ENCODE data around the gene TOPAZ1.
A peak's percentile ranks its signal among the peaks of the same experiment; 100 is the strongest.
"Not testable (repeated sequence)": the region's sequence is repeated elsewhere in the genome, so short reads cannot be mapped to it uniquely, and the experiment has no call there.

TOPAZ1 gene

GRCh38 chr3:44338828-44339127 is 97.1 kb downstream of the TOPAZ1 start:
- Histone ChIP-seq H3K9ac (ENCODE audit: low read length) (peak overlapping the region; percentile 92), H3K4me1 (ENCODE audit: control insufficient read depth, insufficient read depth, low read length) (peaks cover 5% of the 10 kb centered on the region), H3K4me3 (ENCODE audit: low read length) (peak overlapping the region; percentile 99), H3K27me3 (ENCODE audit: control insufficient read depth, insufficient read depth, low read length) (no peaks in the 10 kb centered on the region), H3K36me3 (ENCODE audit: control insufficient read depth, insufficient read depth, low read length) (no peaks in the 10 kb centered on the region), H3K27ac (ENCODE audit: low read depth, low read length) (peak overlapping the region; percentile 92)

- H3K27ac ChIP-seq (ENCODE audit: low read depth, low read length): peak overlapping the region; percentile 92
Measured at GRCh38 chr3:44339181-44340057, 97.7 kb downstream of the TOPAZ1 start.

GRCh38 chr3:44340058-44340395 is 98.3 kb downstream of the TOPAZ1 start:
- no peak overlapping the region for H3K4me3 ChIP-seq (ENCODE audit: low read length)
- no peaks in the 10 kb centered on the region for H3K36me3 ChIP-seq (ENCODE audit: control insufficient read depth, insufficient read depth, low read length)
- H3K9ac ChIP-seq (ENCODE audit: low read length): no peak overlapping the region
- H3K27me3 ChIP-seq (ENCODE audit: control insufficient read depth, insufficient read depth, low read length): no peaks in the 10 kb centered on the region
- H3K27ac ChIP-seq (ENCODE audit: low read depth, low read length): no peak overlapping the region
- H3K4me1 ChIP-seq (ENCODE audit: control insufficient read depth, insufficient read depth, low read length): peaks cover 5% of the 10 kb centered on the region

More at GRCh38 chr3:44339181-44340057, 97.7 kb downstream of the TOPAZ1 start:
- H3K36me3 ChIP-seq (ENCODE audit: control insufficient read depth, insufficient read depth, low read length): no peaks in the 10 kb centered on the region
- H3K4me3 ChIP-seq (ENCODE audit: low read length): peak overlapping the region; percentile 99
- H3K9ac ChIP-seq (ENCODE audit: low read length): peak overlapping the region; percentile 92
- H3K4me1 ChIP-seq (ENCODE audit: control insufficient read depth, insufficient read depth, low read length): peaks cover 5% of the 10 kb centered on the region
- H3K27me3 ChIP-seq (ENCODE audit: control insufficient read depth, insufficient read depth, low read length): no peaks in the 10 kb centered on the region

- Histone ChIP-seq H3K4me1 (ENCODE audit: control insufficient read depth, insufficient read depth, low read length) (peaks cover 4% of the 10 kb centered on the region), H3K27ac (ENCODE audit: low read depth, low read length) (no peak overlapping the region), H3K9ac (ENCODE audit: low read length) (no peak overlapping the region), H3K36me3 (ENCODE audit: control insufficient read depth, insufficient read depth, low read length) (no peaks in the 10 kb centered on the region), H3K27me3 (ENCODE audit: control insufficient read depth, insufficient read depth, low read length) (no peaks in the 10 kb centered on the region), H3K4me3 (ENCODE audit: low read length) (no peak overlapping the region)
Measured at GRCh38 chr3:44342176-44342790, 100.6 kb downstream of the TOPAZ1 start.

- Histone ChIP-seq H3K27ac (ENCODE audit: low read depth, low read length) (no peak overlapping the region), H3K4me3 (ENCODE audit: low read length) (no peak overlapping the region), H3K36me3 (ENCODE audit: control insufficient read depth, insufficient read depth, low read length) (no peaks in the 10 kb centered on the region), H3K27me3 (ENCODE audit: control insufficient read depth, insufficient read depth, low read length) (no peaks in the 10 kb centered on the region), H3K4me1 (ENCODE audit: control insufficient read depth, insufficient read depth, low read length) (no peaks in the 10 kb centered on the region), H3K9ac (ENCODE audit: low read length) (no peak overlapping the region)
Measured at GRCh38 chr3:44343421-44343820, 101.7 kb downstream of the TOPAZ1 start.

GRCh38 chr3:44346590-44346989 is 104.9 kb downstream of the TOPAZ1 start:
- not testable (repeated sequence) for H3K36me3 ChIP-seq (ENCODE audit: control insufficient read depth, insufficient read depth, low read length); H3K27me3 ChIP-seq (ENCODE audit: control insufficient read depth, insufficient read depth, low read length); H3K4me1 ChIP-seq (ENCODE audit: control insufficient read depth, insufficient read depth, low read length); H3K27ac ChIP-seq (ENCODE audit: low read depth, low read length); H3K9ac ChIP-seq (ENCODE audit: low read length); H3K4me3 ChIP-seq (ENCODE audit: low read length)

GRCh38 chr3:44348993-44349392 is 107.3 kb downstream of the TOPAZ1 start:
- H3K4me3 ChIP-seq (ENCODE audit: low read length): no peak overlapping the region
- no peaks in the 10 kb centered on the region for H3K27me3 ChIP-seq (ENCODE audit: control insufficient read depth, insufficient read depth, low read length)
- no peak overlapping the region for H3K9ac ChIP-seq (ENCODE audit: low read length)
- peaks cover 1% of the 10 kb centered on the region for H3K36me3 ChIP-seq (ENCODE audit: control insufficient read depth, insufficient read depth, low read length)
- H3K4me1 ChIP-seq (ENCODE audit: control insufficient read depth, insufficient read depth, low read length): no peaks in the 10 kb centered on the region
- no peak overlapping the region for H3K27ac ChIP-seq (ENCODE audit: low read depth, low read length)

- Histone ChIP-seq H3K27ac (ENCODE audit: low read depth, low read length) (no peak overlapping the region), H3K36me3 (ENCODE audit: control insufficient read depth, insufficient read depth, low read length) (peaks cover 4% of the 10 kb centered on the region)
Measured at GRCh38 chr3:44353355-44353924, 111.8 kb downstream of the TOPAZ1 start.

GRCh38 chr3:44355362-44356033 is 113.8 kb downstream of the TOPAZ1 start:
- H3K27ac ChIP-seq (ENCODE audit: low read depth, low read length): peak overlapping the region; percentile 56

More at GRCh38 chr3:44353355-44353924, 111.8 kb downstream of the TOPAZ1 start:
- Histone ChIP-seq H3K9ac (ENCODE audit: low read length) (no peak overlapping the region), H3K4me3 (ENCODE audit: low read length) (no peak overlapping the region), H3K27me3 (ENCODE audit: control insufficient read depth, insufficient read depth, low read length) (no peaks in the 10 kb centered on the region), H3K4me1 (ENCODE audit: control insufficient read depth, insufficient read depth, low read length) (peaks cover 8% of the 10 kb centered on the region)

GRCh38 chr3:44359146-44359751 is 117.6 kb downstream of the TOPAZ1 start:
- no peak overlapping the region for H3K9ac ChIP-seq (ENCODE audit: low read length)
- H3K27me3 ChIP-seq (ENCODE audit: control insufficient read depth, insufficient read depth, low read length): no peaks in the 10 kb centered on the region
- H3K27ac ChIP-seq (ENCODE audit: low read depth, low read length): no peak overlapping the region

More at GRCh38 chr3:44355362-44356033, 113.8 kb downstream of the TOPAZ1 start:
- Histone ChIP-seq H3K4me1 (ENCODE audit: control insufficient read depth, insufficient read depth, low read length) (peaks cover 8% of the 10 kb centered on the region), H3K36me3 (ENCODE audit: control insufficient read depth, insufficient read depth, low read length) (peaks cover 4% of the 10 kb centered on the region), H3K9ac (ENCODE audit: low read length) (no peak overlapping the region), H3K4me3 (ENCODE audit: low read length) (no peak overlapping the region), H3K27me3 (ENCODE audit: control insufficient read depth, insufficient read depth, low read length) (no peaks in the 10 kb centered on the region)

GRCh38 chr3:44363591-44363990 is 121.9 kb downstream of the TOPAZ1 start:
- H3K9ac ChIP-seq (ENCODE audit: low read length): no peak overlapping the region
- H3K27me3 ChIP-seq (ENCODE audit: control insufficient read depth, insufficient read depth, low read length): no peaks in the 10 kb centered on the region
- H3K36me3 ChIP-seq (ENCODE audit: control insufficient read depth, insufficient read depth, low read length): no peaks in the 10 kb centered on the region
- no peak overlapping the region for H3K4me3 ChIP-seq (ENCODE audit: low read length)
- H3K27ac ChIP-seq (ENCODE audit: low read depth, low read length): no peak overlapping the region
- H3K4me1 ChIP-seq (ENCODE audit: control insufficient read depth, insufficient read depth, low read length): no peaks in the 10 kb centered on the region

More at GRCh38 chr3:44359146-44359751, 117.6 kb downstream of the TOPAZ1 start:
- peaks cover 8% of the 10 kb centered on the region for H3K4me1 ChIP-seq (ENCODE audit: control insufficient read depth, insufficient read depth, low read length)
- no peak overlapping the region for H3K4me3 ChIP-seq (ENCODE audit: low read length)
- peaks cover 2% of the 10 kb centered on the region for H3K36me3 ChIP-seq (ENCODE audit: control insufficient read depth, insufficient read depth, low read length)

- Histone ChIP-seq H3K4me1 (ENCODE audit: control insufficient read depth, insufficient read depth, low read length) (no peaks in the 10 kb centered on the region), H3K36me3 (ENCODE audit: control insufficient read depth, insufficient read depth, low read length) (no peaks in the 10 kb centered on the region), H3K27ac (ENCODE audit: low read depth, low read length) (no peak overlapping the region), H3K9ac (ENCODE audit: low read length) (no peak overlapping the region), H3K4me3 (ENCODE audit: low read length) (no peak overlapping the region), H3K27me3 (ENCODE audit: control insufficient read depth, insufficient read depth, low read length) (no peaks in the 10 kb centered on the region)
Measured at GRCh38 chr3:44365952-44366351, 124.3 kb downstream of the TOPAZ1 start.
